Ovary (tissue), 3 donors: ENCODE results near the gene UGT3A1.

Experiments used
- CTCF ChIP-seq, 3 donors: fragments of 450-650 bp in 2 of 3; fragments of 200-600 bp in 1 of 3; IDR thresholded peaks; one replicate each; pipeline versions ENCODE4 v1.5.1 to v1.8.0; 2016 to 2022; ENCODE audit warnings: antibody characterized with exemption in 3 of 3, mild to moderate bottlenecking in 1 of 3
- POLR2A ChIP-seq: fragments of 450-650 bp; IDR thresholded peaks from one replicate; pipeline ENCODE4 v1.6.1; 2017; ENCODE audit warnings: antibody characterized with exemption, mild to moderate bottlenecking, moderate library complexity
- donor health status: DM: no; HTN: no; CAD: no.

- TF ChIP-seq CTCF (IDR thresholded peaks at IDR 0.05) (no peak), POLR2A (no peak)
Observed at GRCh38 chr5:35938568-35939227, 52.5 kb downstream of the UGT3A1 start, which contains the start of gene CAPSL.
